Psoas muscle (tissue), 8 donors: ENCODE results near the gene LSP1. TPM values are rescaled to one million over a fixed set of nuclear protein-coding genes. Genes with fewer than 3 reads are reported as not detected.
A peak's percentile ranks its signal among the peaks of the same experiment; 100 is the strongest.

ENCODE experiments used
- ATAC-seq, 4 donors: fragments of 200-7000 bp; cut with Tn5 transposase; one replicate each; pipeline ENCODE4 v1.9.1; 2020; ENCODE audit warnings: moderate library complexity in 3 of 4, mild to moderate bottlenecking in 2 of 4
- DNase-seq, 2 donors: peaks; one replicate each; pipeline ENCODE4 v3.0.0-alpha.2; 2020
- H3K27ac ChIP-seq: fragments of 200-600 bp; one replicate; pipeline ENCODE4 v1.8.0; 2022
- H3K27me3 ChIP-seq, 3 donors: fragments of 200-600 bp in 1 of 3; one replicate each; pipeline versions ENCODE4 v1.6.1 to v1.8.0; 2013 to 2022; ENCODE audit warnings: low read length in 2 of 3, mild to moderate bottlenecking in 2 of 3, moderate library complexity in 1 of 3; ENCODE audit not compliant: insufficient read depth in 3 of 3
- H3K36me3 ChIP-seq, 2 donors: fragments of 200-600 bp in 1 of 2; one replicate each; pipeline versions ENCODE4 v1.6.1 to v1.8.0; 2013 to 2022; ENCODE audit warnings: low read depth in 1 of 2, mild to moderate bottlenecking in 1 of 2, moderate library complexity in 1 of 2; ENCODE audit not compliant: insufficient read depth in 1 of 2
- H3K4me1 ChIP-seq: fragments of 200-600 bp; one replicate; pipeline ENCODE4 v1.8.0; 2022
- H3K4me3 ChIP-seq: fragments of 200-600 bp; one replicate; pipeline ENCODE4 v1.8.0; 2022; ENCODE audit warnings: mild to moderate bottlenecking
- H3K9me3 ChIP-seq: fragments of 200-600 bp; one replicate; pipeline ENCODE4 v1.8.0; 2022
- CTCF ChIP-seq: fragments of 200-600 bp; IDR thresholded peaks from one replicate; pipeline ENCODE4 v1.8.0; 2022; ENCODE audit warnings: antibody characterized with exemption
- WGBS, 3 donors: extraction: QIAGEN DNeasy Blood & Tissue Kit; methylation state at CpG; one replicate each; pipeline versions ENCODE4 v1.1.6 to v1.1.7; 2013; 5-methylcytosine and 5-hydroxymethylcytosine counted together
- intact Hi-C, 2 donors: fragments of 100-400 bp; cut with DNase I; formaldehyde crosslinking; loops; one replicate each; pipeline versions ENCODE4 v1.11.0 to v1.14.2; 2022
- polyA plus RNA-seq, 3 donors: library from polyadenylated mRNA; stranded (reverse); fragments of 200-250 nt; gene quantifications; one replicate each; pipeline ENCODE4 v1.2.3, GENCODE V29; 2013
- total RNA-seq, 4 donors: library from RNA; stranded (reverse); fragmentation: NEBNext Ultra II Directional in 2 of 4; extraction: Animal tissue kit (Norgen Biotek cat#: 25700) in 2 of 4; gene quantifications; one replicate each; pipeline versions ENCODE4 v1.2.1 to v1.2.4, GENCODE V29; 2021 to 2023
- donor health status: healthy with polysubstance abuse.
- donor health status: DM: no; HTN: no; CAD: no; lungs with moderate emphysema.
- donor health status: Bipolar disorder and iron deficiency.
- donor health status: healthy.
- donor health status: DM: yes; HTN: yes; CAD: no.
- donor health status: DM: no; HTN: no; CAD: no.
- donor health status: DM: no; HTN: no; CAD: no.
- donor health status: DM: yes; HTN: yes; CAD: no.

LSP1 gene
- total and polyA plus RNA-seq, 7 donors, result 7.5 to 27.1 (median 14.4) TPM

- DNase-seq (no peak), ATAC-seq (no peak)
- WGBS, 3 donors, result 75 to 84% (median 77%) methylated on average over 8 to 11 of the region's 11 CpGs
These were observed 3.0 kb downstream of the LSP1 start for GRCh38 chr11:1855886-1856265.

GRCh38 chr11:1856306-1857005, 3.6 kb downstream of the LSP1 start:
- intact Hi-C loops, result no loop called here
- ATAC-seq, result no peak
- WGBS, 3 donors, result 59 to 88% (median 75%) methylated on average over 12 to 13 of the region's 13 CpGs

More at GRCh38 chr11:1855886-1856265, 3.0 kb downstream of the LSP1 start:
- peaks cover 12% of the 10 kb centered on the region for H3K4me1 ChIP-seq
- no peaks in the 10 kb centered on the region for H3K36me3 ChIP-seq
- no peaks in the 10 kb centered on the region for H3K27me3 ChIP-seq
- intact Hi-C loops, result no loop called here
- no peak overlapping the region for H3K27ac ChIP-seq
- no peak overlapping the region for H3K4me3 ChIP-seq
- TF ChIP-seq CTCF, result no peak
- H3K9me3 ChIP-seq, result no peaks in the 10 kb centered on the region

GRCh38 chr11:1857064-1857463, 4.2 kb downstream of the LSP1 start:
- 81 to 87% (median 82%) methylated on average over 11 of the region's 11 CpGs for WGBS, 3 donors
- intact Hi-C loops, result no loop called here
- no peaks in the 10 kb centered on the region for H3K36me3 ChIP-seq
- no peaks in the 10 kb centered on the region for H3K27me3 ChIP-seq
- H3K4me3 ChIP-seq, result no peak overlapping the region
- no peak for TF ChIP-seq CTCF
- ATAC-seq (no peak), DNase-seq (peak in 1 of 2 donors; percentile 46)
- no peaks in the 10 kb centered on the region for H3K9me3 ChIP-seq
- H3K4me1 ChIP-seq, result peaks cover 12% of the 10 kb centered on the region
- H3K27ac ChIP-seq, result no peak overlapping the region

More at GRCh38 chr11:1856306-1857005, 3.6 kb downstream of the LSP1 start:
- Histone ChIP-seq H3K4me3 (no peak overlapping the region), H3K27ac (no peak overlapping the region), H3K9me3 (no peaks in the 10 kb centered on the region), H3K4me1 (peaks cover 12% of the 10 kb centered on the region), H3K27me3 (no peaks in the 10 kb centered on the region), H3K36me3 (no peaks in the 10 kb centered on the region)
- no peak for TF ChIP-seq CTCF
- peak in 1 of 2 donors; percentile 36 for DNase-seq

GRCh38 chr11:1858154-1858553, 5.3 kb downstream of the LSP1 start:
- no peaks in the 10 kb centered on the region for H3K9me3 ChIP-seq
- ATAC-seq (no peak), DNase-seq (peak in 1 of 2 donors; percentile 61)
- H3K4me1 ChIP-seq, result peaks cover 16% of the 10 kb centered on the region
- no peak overlapping the region for H3K27ac ChIP-seq
- 91 to 92% (median 91%) methylated on average over 9 of the region's 9 CpGs for WGBS, 3 donors
- intact Hi-C loops, result no loop called here
- no peaks in the 10 kb centered on the region for H3K27me3 ChIP-seq
- no peak for TF ChIP-seq CTCF
- H3K4me3 ChIP-seq, result no peak overlapping the region
- H3K36me3 ChIP-seq, result no peaks in the 10 kb centered on the region

- peak in 1 of 2 donors; percentile 50 for DNase-seq
- Histone ChIP-seq H3K27ac (no peak overlapping the region), H3K36me3 (no peaks in the 10 kb centered on the region), H3K4me1 (peaks cover 20% of the 10 kb centered on the region), H3K9me3 (no peaks in the 10 kb centered on the region), H3K4me3 (no peak overlapping the region), H3K27me3 (no peaks in the 10 kb centered on the region)
- no peak for TF ChIP-seq CTCF
- WGBS, 3 donors, result 82 to 97% (median 96%) methylated on average over 7 of the region's 7 CpGs
- ATAC-seq, result no peak
- intact Hi-C loops, result no loop called here
These were observed 5.7 kb downstream of the LSP1 start for GRCh38 chr11:1858576-1858975.
